CD14-positive monocyte (primary cell): ENCODE data around the gene COL4A2. TPM values are rescaled to one million over a fixed set of nuclear protein-coding genes. Genes with fewer than 3 reads are reported as not detected.

ENCODE experiments used
- DNase-seq, 3 donors: peaks; one replicate each; pipeline ENCODE4 v3.0.0-alpha.2; 2011 to 2022
- H2AFZ ChIP-seq: 2 replicates; pipeline ENCODE4 v1.6.0; 2012; ENCODE audit warnings: mild to moderate bottlenecking, low read depth, low read length, inconsistent platforms; ENCODE audit not compliant: insufficient read depth, poor library complexity, severe bottlenecking
- H3K27ac ChIP-seq, 2 donors: 1 replicate in 1 of 2; 2 replicates in 1 of 2; pipeline ENCODE4 v1.5.1; 2012 to 2013; ENCODE audit warnings: low read length in 2 of 2, control low read depth in 1 of 2, inconsistent platforms in 1 of 2, low read depth in 1 of 2, mild to moderate bottlenecking in 1 of 2
- H3K27me3 ChIP-seq, 2 donors: one replicate each; pipeline versions ENCODE4 v1.6.0 to v1.6.1; 2011 to 2013; ENCODE audit warnings: low read length in 2 of 2; ENCODE audit not compliant: control insufficient read depth in 2 of 2, insufficient read depth in 2 of 2
- H3K36me3 ChIP-seq, 2 donors: replicated peaks in 1 of 2; 1 replicate in 1 of 2; 2 replicates in 1 of 2; pipeline versions ENCODE4 v1.5.1 to v1.6.1; 2012 to 2013; ENCODE audit warnings: low read length in 2 of 2, control low read depth in 1 of 2, inconsistent platforms in 1 of 2, mild to moderate bottlenecking in 1 of 2; ENCODE audit not compliant: insufficient read depth in 2 of 2, control insufficient read depth in 1 of 2
- H3K4me1 ChIP-seq, 2 donors: 1 replicate in 1 of 2; 2 replicates in 1 of 2; pipeline versions ENCODE4 v1.5.1 to v1.6.1; 2012 to 2013; ENCODE audit warnings: low read length in 2 of 2, control low read depth in 1 of 2, inconsistent platforms in 1 of 2, mild to moderate bottlenecking in 1 of 2, moderate library complexity in 1 of 2; ENCODE audit not compliant: insufficient read depth in 2 of 2, control insufficient read depth in 1 of 2
- H3K4me2 ChIP-seq: replicated peaks from 2 replicates; pipeline ENCODE3; 2012; ENCODE audit warnings: low read length, moderate library complexity, mild to moderate bottlenecking; ENCODE audit not compliant: poor library complexity, severe bottlenecking; ENCODE audit errors: extremely low read depth
- H3K4me3 ChIP-seq, 3 experiments: fragments of 200-600 bp in 1 of 3; sonication (generic) in 1 of 3; replicated peaks in 1 of 3; 1 replicate in 2 of 3; 2 replicates in 1 of 3; pipeline ENCODE4 v1.5.1; 2011 to 2013; ENCODE audit warnings: low read length in 3 of 3, mild to moderate bottlenecking in 3 of 3, control low read depth in 2 of 3, low read depth in 2 of 3, inconsistent platforms in 1 of 3, moderate library complexity in 1 of 3
- H3K79me2 ChIP-seq: 2 replicates; pipeline ENCODE4 v1.6.0; 2012; ENCODE audit warnings: mild to moderate bottlenecking, control low read depth, inconsistent platforms, low read length, moderate library complexity; ENCODE audit not compliant: insufficient read depth
- H3K9ac ChIP-seq: 2 replicates; pipeline ENCODE4 v1.6.0; 2017; ENCODE audit warnings: low read length, mild to moderate bottlenecking; ENCODE audit not compliant: insufficient read depth, poor library complexity, severe bottlenecking
- H3K9me3 ChIP-seq, 2 donors: replicated peaks in 1 of 2; 1 replicate in 1 of 2; 2 replicates in 1 of 2; pipeline versions ENCODE4 v1.5.1 to v1.6.1; 2012 to 2013; ENCODE audit warnings: low read length in 2 of 2, control low read depth in 1 of 2; ENCODE audit not compliant: control insufficient read depth in 1 of 2, insufficient read depth in 1 of 2
- H4K20me1 ChIP-seq: 2 replicates; pipeline ENCODE4 v1.6.0; 2012; ENCODE audit warnings: mild to moderate bottlenecking, low read length, control low read depth, moderate library complexity; ENCODE audit not compliant: insufficient read depth
- H3K27ac Mint-ChIP-seq, 7 donors: one replicate each; pipeline ENCODE4 v1.8.0; 2020; ENCODE audit warnings: mild to moderate bottlenecking in 7 of 7, mixed read lengths in 7 of 7, moderate library complexity in 6 of 7, inconsistent platforms in 2 of 7
- H3K27me3 Mint-ChIP-seq, 3 donors: one replicate each; pipeline ENCODE4 v1.8.0; 2021 to 2022; ENCODE audit warnings: low read depth in 3 of 3, mild to moderate bottlenecking in 3 of 3, mixed read lengths in 3 of 3, moderate library complexity in 3 of 3, inconsistent platforms in 1 of 3
- H3K36me3 Mint-ChIP-seq, 2 donors: one replicate each; pipeline ENCODE4 v1.8.0; 2020; ENCODE audit warnings: mixed read lengths in 2 of 2, inconsistent platforms in 1 of 2, mild to moderate bottlenecking in 1 of 2
- H3K4me1 Mint-ChIP-seq: one replicate; pipeline ENCODE4 v1.8.0; 2020; ENCODE audit warnings: mild to moderate bottlenecking, mixed read lengths
- H3K4me3 Mint-ChIP-seq, 2 donors: one replicate each; pipeline ENCODE4 v1.8.0; 2020; ENCODE audit warnings: mild to moderate bottlenecking in 2 of 2, mixed read lengths in 2 of 2, moderate library complexity in 1 of 2
- H3K9me3 Mint-ChIP-seq, 7 donors: one replicate each; pipeline ENCODE4 v1.8.0; 2020 to 2022; ENCODE audit warnings: mixed read lengths in 7 of 7, mild to moderate bottlenecking in 6 of 7, moderate library complexity in 6 of 7, inconsistent platforms in 2 of 7
- CTCF ChIP-seq: fragments of 200-600 bp; IDR thresholded peaks from one replicate; pipeline ENCODE4 v1.8.0; 2022; ENCODE audit warnings: antibody characterized with exemption, mild to moderate bottlenecking
- WGBS: methylation state at CpG from one replicate; pipeline ENCODE4 v1.1.5; 2013; ENCODE audit warnings: missing lambda C conversion rate; ENCODE audit not compliant: insufficient coverage; 5-methylcytosine and 5-hydroxymethylcytosine counted together
- intact Hi-C, 2 donors: fragments of 100-400 bp; cut with micrococcal nuclease; formaldehyde crosslinking; loops; one replicate each; pipeline versions ENCODE4 v1.15.0 to v1.15.1; 2023
- polyA plus RNA-seq, 3 donors: library from polyadenylated mRNA; depleted of rRNA in 1 of 3; unstranded in 2 of 3; stranded (reverse) in 1 of 3; fragments of 300-500 nt in 2 of 3; fragments of >200 nt in 1 of 3; fragmentation: Illumina TruSeq in 2 of 3; gene quantifications; 1 replicate in 2 of 3; 2 replicates in 1 of 3; pipeline ENCODE4 v1.2.3, GENCODE V29; 2012 to 2021

The COL4A2 gene
- polyA plus RNA-seq, 3 donors: not detected

- Mint-ChIP-seq H3K36me3 (no peaks in the 10 kb centered on the region), H3K4me1 (no peaks in the 10 kb centered on the region), H3K9me3 (peaks cover 0 to 3% (median 2%) of the 10 kb centered on the region in 7 donors), H3K27me3 (peaks cover 61 to 72% (median 66%) of the 10 kb centered on the region in 3 donors), H3K4me3 (no peak overlapping the region), H3K27ac (no peak overlapping the region)
- Histone ChIP-seq H3K4me2 (no peak overlapping the region), H3K4me3 (no peak overlapping the region), H3K4me1 (no peaks in the 10 kb centered on the region), H3K27me3 (peaks cover 55 to 89% of the 10 kb centered on the region in 2 donors), H3K36me3 (no peaks in the 10 kb centered on the region), H2AFZ (no peak overlapping the region), H3K27ac (no peak overlapping the region), H4K20me1 (no peaks in the 10 kb centered on the region), H3K9me3 (peaks cover 0 to 6% of the 10 kb centered on the region in 2 donors), H3K79me2 (no peaks in the 10 kb centered on the region), H3K9ac (no peak overlapping the region)
- intact Hi-C loops: no loop called here
- no CpG with 5 or more reads among the region's 5 CpGs for WGBS
- DNase-seq: no peak
- no peak for TF ChIP-seq CTCF
Measured at GRCh38 chr13:110301083-110301482, 6.0 kb upstream of the COL4A2 start.

GRCh38 chr13:110301606-110302553 is 5.2 kb upstream of the COL4A2 start:
- H3K9me3 ChIP-seq: peaks cover 0 to 6% of the 10 kb centered on the region in 2 donors
- no peak overlapping the region for H3K9ac ChIP-seq
- Mint-ChIP-seq H3K4me3 (peak overlapping the region in 1 of 2 donors; percentile 41), H3K27me3 (peaks cover 62 to 75% (median 71%) of the 10 kb centered on the region in 3 donors), H3K9me3 (peaks cover 0 to 3% (median 2%) of the 10 kb centered on the region in 7 donors), H3K4me1 (no peaks in the 10 kb centered on the region), H3K27ac (peak overlapping the region in 1 of 7 donors; percentile 31), H3K36me3 (no peaks in the 10 kb centered on the region)
- no peaks in the 10 kb centered on the region for H3K4me1 ChIP-seq
- H3K4me2 ChIP-seq: no peak overlapping the region
- H3K36me3 ChIP-seq: no peaks in the 10 kb centered on the region
- DNase-seq: no peak
- no peak overlapping the region for H3K27ac ChIP-seq
- WGBS: 80% methylated on average over 20 of the region's 21 CpGs
- no peaks in the 10 kb centered on the region for H4K20me1 ChIP-seq
- intact Hi-C loops: no loop called here
- H3K27me3 ChIP-seq: peaks cover 61 to 88% of the 10 kb centered on the region in 2 donors
- H2AFZ ChIP-seq: no peak overlapping the region
- no peak for TF ChIP-seq CTCF
- H3K4me3 ChIP-seq: no peak overlapping the region
- H3K79me2 ChIP-seq: no peaks in the 10 kb centered on the region
